Left renal pelvis (tissue), 4 donors: Measurements from ENCODE around the gene TMEM234. TPM values are rescaled to one million over a fixed set of nuclear protein-coding genes. Genes with fewer than 3 reads are reported as not detected.

Experiments used
- DNase-seq, 4 donors: peaks; one replicate each; pipeline ENCODE4 v3.0.0-alpha.2; 2013; ENCODE audit warnings: low read depth in 4 of 4, low spot score in 3 of 4
- polyA plus RNA-seq, 4 donors: library from polyadenylated mRNA; unstranded; fragments of 120-200 nt; gene quantifications; one replicate each; pipeline ENCODE4 v1.2.1, GENCODE V29; 2013; ENCODE audit not compliant: insufficient read length in 4 of 4

The TMEM234 gene
- polyA plus RNA-seq, 4 donors: 17.1 to 30.8 (median 24.2) TPM

GRCh38 chr1:32240140-32240951 lies 18.2 kb upstream of the TMEM234 start:
- no peak for DNase-seq

GRCh38 chr1:32239790-32240139 lies 17.6 kb upstream of the TMEM234 start:
- DNase-seq: no peak

GRCh38 chr1:32239337-32239736 lies 17.2 kb upstream of the TMEM234 start:
- DNase-seq: no peak

- no peak for DNase-seq
These were observed 12.6 kb upstream of the TMEM234 start for GRCh38 chr1:32234792-32235191.

GRCh38 chr1:32232558-32233304 lies 10.6 kb upstream of the TMEM234 start:
- DNase-seq: no peak

- DNase-seq: no peak
These were observed 9.8 kb upstream of the TMEM234 start for GRCh38 chr1:32231843-32232432.

- no peak for DNase-seq
These were observed 6.6 kb upstream of the TMEM234 start for GRCh38 chr1:32228771-32229170.

GRCh38 chr1:32224285-32224684 lies 2.1 kb upstream of the TMEM234 start:
- no peak for DNase-seq

- DNase-seq: no peak
These were observed 1.5 kb upstream of the TMEM234 start for GRCh38 chr1:32223683-32224082.

GRCh38 chr1:32221581-32221979 lies 573 bp downstream of the TMEM234 start:
- no peak for DNase-seq

- no peak for DNase-seq
These were observed 1.2 kb downstream of the TMEM234 start for GRCh38 chr1:32220746-32221580.

- no peak for DNase-seq
These were observed 3.1 kb downstream of the TMEM234 start for GRCh38 chr1:32219022-32219421.

- DNase-seq: no peak
These were observed 5.6 kb downstream of the TMEM234 start for GRCh38 chr1:32216566-32216965.

- DNase-seq: no peak
These were observed 6.3 kb downstream of the TMEM234 start for GRCh38 chr1:32215629-32216480.

GRCh38 chr1:32208891-32209328 lies 13.2 kb downstream of the TMEM234 start, which contains the start of gene DCDC2B:
Gene DCDC2B, plus strand, starts transcription at chr1:32209089. Its CDS starts 5 bp downstream, at chr1:32209094.
- DNase-seq: no peak

- DNase-seq: no peak
These were observed 13.7 kb downstream of the TMEM234 start for GRCh38 chr1:32208469-32208868.

- peak in 3 of 4 donors; percentile 77 to 87 (median 82) for DNase-seq
These were observed 16.5 kb downstream of the TMEM234 start, which contains the start of gene IQCC for GRCh38 chr1:32205401-32206370. Gene IQCC, plus strand, starts transcription at chr1:32205671. Its CDS starts 11 bp downstream, at chr1:32205682.

- no peak for DNase-seq
These were observed 17.2 kb downstream of the TMEM234 start for GRCh38 chr1:32204943-32205361.
